GM10248 (cell line): Measurements from ENCODE around the gene PDLIM7.

Experiments
- CTCF ChIA-PET: fragments of 300-600 bp; sonication (Branson Sonifier 250); formaldehyde crosslinking; extraction: SDS; loops from one replicate; lab custom pipeline; 2021; ENCODE audit warnings: antibody characterized with exemption; lab: Yijun Ruan, JAX
- POLR2A ChIA-PET: fragments of 350-650 bp; sonication (Branson Sonifier 250); formaldehyde crosslinking; extraction: SDS; loops from one replicate; lab custom pipeline; 2020; ENCODE audit warnings: antibody characterized with exemption; lab: Yijun Ruan, JAX
- DNase-seq: peaks from one replicate; pipeline ENCODE4 v3.0.0; 2012; ENCODE audit errors: extremely low spot score
- CTCF ChIP-seq: IDR thresholded peaks from 2 replicates; pipeline ENCODE4 v1.5.1; 2012; ENCODE audit warnings: mild to moderate bottlenecking, low read depth; ENCODE audit errors: extremely low read depth, missing control alignments, control extremely low read depth

The PDLIM7 gene

GRCh38 chr5:177456976-177457851 is 40.2 kb downstream of the PDLIM7 start:
- POLR2A ChIA-PET = interaction anchor here (0.8 to 0.9 kb wide), 2 partner anchors 31 to 62 kb away, joined by 3 read pairs; partner anchors contain the start of gene GRK6

GRCh38 chr5:177456591-177456964 is 40.8 kb downstream of the PDLIM7 start:
- no peak for DNase-seq
- ChIA-PET CTCF (interaction anchor here (0.9 to 15.6 kb wide), 25 partner anchors 11 to 346 kb away, joined by 3 to 285 read pairs (median 8); partner anchors contain the start of genes DOK3, GRK6, PRR7 and TMED9), POLR2A (interaction anchor here (0.8 kb wide), 1 partner anchor 62 kb away, joined by 3 read pairs; no protein-coding TSS in a partner anchor)
- TF ChIP-seq CTCF = no peak

More at GRCh38 chr5:177456976-177457851, 40.2 kb downstream of the PDLIM7 start:
- TF ChIP-seq CTCF = no peak
- peak; percentile 92 for DNase-seq
- CTCF ChIA-PET = interaction anchor here (0.6 to 15.6 kb wide), 38 partner anchors 11 to 346 kb away, joined by 3 to 285 read pairs (median 6); partner anchors contain the start of genes DOK3, GRK6, MXD3 and PFN3

GRCh38 chr5:177455661-177456590 is 41.5 kb downstream of the PDLIM7 start:
- CTCF ChIA-PET = interaction anchor here (0.8 to 21.0 kb wide), 41 partner anchors 12 to 385 kb away, joined by 3 to 549 read pairs (median 7); partner anchors contain the start of genes DOK3, F12, GRK6 and LMAN2

GRCh38 chr5:177455036-177455660 is 42.3 kb downstream of the PDLIM7 start:
- TF ChIP-seq CTCF = peak; percentile 80
- ChIA-PET POLR2A (interaction anchor here (0.8 to 2.1 kb wide), 5 partner anchors 10 to 71 kb away, joined by 3 to 10 read pairs (median 3); partner anchors contain the start of genes DOK3, GRK6 and SLC34A1), CTCF (interaction anchor here (0.8 to 21.0 kb wide), 43 partner anchors 12 to 384 kb away, joined by 3 to 549 read pairs (median 6); partner anchors contain the start of genes DOK3, F12, GRK6 and LMAN2)

More at GRCh38 chr5:177455661-177456590, 41.5 kb downstream of the PDLIM7 start:
- POLR2A ChIA-PET = interaction anchor here (0.8 to 2.1 kb wide), 4 partner anchors 52 to 72 kb away, joined by 3 to 10 read pairs (median 3); partner anchors contain the start of genes DOK3 and SLC34A1
- DNase-seq = peak; percentile 91
- peak; percentile 97 for TF ChIP-seq CTCF

GRCh38 chr5:177454397-177455035 is 42.9 kb downstream of the PDLIM7 start:
- CTCF ChIA-PET = interaction anchor here (0.7 to 21.0 kb wide), 40 partner anchors 12 to 797 kb away, joined by 3 to 549 read pairs (median 6); partner anchors contain the start of genes DOK3, F12, GRK6 and LMAN2
- POLR2A ChIA-PET = interaction anchor here (0.8 to 2.1 kb wide), 4 partner anchors 9 to 71 kb away, joined by 3 to 10 read pairs (median 4); partner anchors contain the start of genes GRK6 and SLC34A1
- TF ChIP-seq CTCF = peak; percentile 90
- DNase-seq = peak; percentile 95

More at GRCh38 chr5:177455036-177455660, 42.3 kb downstream of the PDLIM7 start:
- peak; percentile 89 for DNase-seq
